ENCODE measurements around the gene LOX.
"Not testable (repeated sequence)": the region's sequence is repeated elsewhere in the genome, so short reads cannot be mapped to it uniquely, and the experiment has no call there.

LOX gene

GRCh38 chr5:122097391-122097790, 19.3 kb upstream of the LOX start:
- DNase-seq (ENCODE audit: low read depth) = no peak

- DNase-seq (ENCODE audit: low read depth) = no peak
These were observed 17.1 kb upstream of the LOX start for GRCh38 chr5:122095158-122095557.

GRCh38 chr5:122094251-122094650, 16.2 kb upstream of the LOX start:
- DNase-seq (ENCODE audit: low read depth) = not testable (repeated sequence)

GRCh38 chr5:122093415-122094180, 15.5 kb upstream of the LOX start:
- no peak for DNase-seq (ENCODE audit: low read depth)

- DNase-seq (ENCODE audit: low read depth) = no peak
These were observed 14.0 kb upstream of the LOX start for GRCh38 chr5:122091936-122092600.

- DNase-seq (ENCODE audit: low read depth) = no peak
These were observed 11.3 kb upstream of the LOX start for GRCh38 chr5:122089096-122090013.

- no peak for DNase-seq (ENCODE audit: low read depth)
These were observed 7.0 kb upstream of the LOX start for GRCh38 chr5:122085041-122085440.

GRCh38 chr5:122083535-122083934, 5.5 kb upstream of the LOX start:
- no peak for DNase-seq (ENCODE audit: low read depth)

- DNase-seq (ENCODE audit: low read depth) = no peak
These were observed 3.5 kb upstream of the LOX start for GRCh38 chr5:122081541-122081940.

- DNase-seq (ENCODE audit: low read depth) = no peak
These were observed 518 bp downstream of the LOX start for GRCh38 chr5:122077366-122078115.

- no peak for DNase-seq (ENCODE audit: low read depth)
These were observed 1.2 kb downstream of the LOX start for GRCh38 chr5:122076669-122077365.

- DNase-seq (ENCODE audit: low read depth) = no peak
These were observed 2.0 kb downstream of the LOX start for GRCh38 chr5:122076050-122076461.

GRCh38 chr5:122073864-122074263, 4.2 kb downstream of the LOX start:
- no peak for DNase-seq (ENCODE audit: low read depth)

GRCh38 chr5:122073018-122073417, 5.0 kb downstream of the LOX start:
- DNase-seq (ENCODE audit: low read depth) = no peak

- DNase-seq (ENCODE audit: low read depth) = no peak
These were observed 10.7 kb downstream of the LOX start for GRCh38 chr5:122067390-122067789.

GRCh38 chr5:122064992-122065391, 13.1 kb downstream of the LOX start:
- no peak for DNase-seq (ENCODE audit: low read depth)

GRCh38 chr5:122063836-122064235, 14.2 kb downstream of the LOX start:
- no peak for DNase-seq (ENCODE audit: low read depth)

GRCh38 chr5:122062205-122062604, 15.9 kb downstream of the LOX start:
- no peak for DNase-seq (ENCODE audit: low read depth)

- DNase-seq (ENCODE audit: low read depth) = no peak
These were observed 21.1 kb downstream of the LOX start for GRCh38 chr5:122056913-122057312.

- no peak for DNase-seq (ENCODE audit: low read depth)
These were observed 23.8 kb downstream of the LOX start for GRCh38 chr5:122054266-122054665.

All from T follicular helper cell (primary cell).